GM21526 (cell line): ENCODE results near the gene AKAP6.

Experiments
- ATAC-seq: cut with Tn5 transposase; IDR thresholded peaks from one replicate; pipeline ENCODE4 v1.9.1; 2021; ENCODE audit warnings: moderate library complexity; ENCODE audit not compliant: unreplicated experiment, low FRiP score

Gene AKAP6

GRCh38 chr14:32607399-32607798, 278.3 kb downstream of the AKAP6 start:
- no peak for ATAC-seq

GRCh38 chr14:32608857-32609256, 279.8 kb downstream of the AKAP6 start:
- no peak for ATAC-seq

GRCh38 chr14:32609388-32609787, 280.3 kb downstream of the AKAP6 start:
- no peak for ATAC-seq

DNA sequence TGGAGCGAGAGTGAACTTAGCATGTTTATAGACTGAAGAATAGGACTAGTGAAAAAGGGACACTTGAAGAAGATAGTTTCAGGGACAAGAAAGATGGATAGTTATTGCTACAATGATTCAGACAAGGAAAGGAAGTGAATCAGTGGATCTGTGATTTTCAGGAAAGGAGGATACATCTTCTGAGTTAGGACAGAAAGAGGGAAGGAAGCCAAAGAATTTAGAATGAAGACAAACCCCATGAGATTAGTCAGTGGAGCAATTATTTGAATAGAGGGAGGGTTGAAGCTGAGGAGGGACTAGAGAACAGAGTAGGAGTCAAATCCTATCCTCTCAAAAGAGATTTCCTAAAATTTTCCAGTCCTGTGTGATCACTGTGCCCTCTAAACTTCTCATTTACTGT, 282.7 kb downstream of the AKAP6 start:
- no peak for ATAC-seq

- no peak for ATAC-seq
These were observed 289.9 kb downstream of the AKAP6 start for GRCh38 chr14:32618991-32619390.

- no peak for ATAC-seq
These were observed 291.2 kb downstream of the AKAP6 start for GRCh38 chr14:32620303-32620702.

- ATAC-seq, result no peak
These were observed 291.6 kb downstream of the AKAP6 start for GRCh38 chr14:32620724-32621123.

DNA sequence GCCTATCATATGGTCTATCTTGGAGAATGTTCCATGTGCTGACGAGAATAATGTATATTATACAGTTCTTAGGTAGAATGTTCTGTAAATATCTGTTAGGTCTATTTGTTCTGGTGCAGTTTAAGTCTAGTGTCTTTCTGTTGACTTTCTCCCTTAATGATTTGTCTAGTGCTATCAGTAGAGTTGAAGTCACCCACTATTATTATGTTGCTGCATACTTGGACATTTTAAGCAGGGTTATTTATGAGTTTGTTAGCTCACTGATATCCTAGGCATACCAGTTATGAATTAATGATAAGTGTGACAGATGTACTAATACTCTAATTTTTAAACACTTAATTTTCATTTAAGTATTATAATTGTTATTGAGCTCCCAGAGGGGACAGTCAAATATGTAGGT, 292.5 kb downstream of the AKAP6 start:
- no peak for ATAC-seq

DNA sequence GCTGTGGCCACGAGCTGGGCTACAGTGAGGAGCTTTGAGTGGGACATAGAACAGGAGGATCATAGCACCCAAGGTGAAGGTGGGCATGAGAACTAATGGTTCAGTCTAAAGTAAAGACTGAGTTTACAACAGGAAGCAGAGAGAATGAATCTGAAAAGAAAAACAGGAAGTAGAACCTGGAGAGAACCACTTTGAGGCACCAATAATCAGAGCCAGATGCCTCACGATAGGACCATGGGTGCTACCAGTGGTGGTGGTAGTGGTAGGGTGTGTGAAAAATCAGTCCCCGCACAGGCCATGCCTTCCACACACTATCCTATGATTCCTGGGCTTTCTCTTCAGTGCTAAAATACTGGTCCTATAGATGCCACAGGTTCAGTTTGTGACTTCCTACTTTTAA, 293.6 kb downstream of the AKAP6 start:
- peak; percentile 70 for ATAC-seq

GRCh38 chr14:32623300-32624093, 294.4 kb downstream of the AKAP6 start:
- ATAC-seq, result no peak

DNA sequence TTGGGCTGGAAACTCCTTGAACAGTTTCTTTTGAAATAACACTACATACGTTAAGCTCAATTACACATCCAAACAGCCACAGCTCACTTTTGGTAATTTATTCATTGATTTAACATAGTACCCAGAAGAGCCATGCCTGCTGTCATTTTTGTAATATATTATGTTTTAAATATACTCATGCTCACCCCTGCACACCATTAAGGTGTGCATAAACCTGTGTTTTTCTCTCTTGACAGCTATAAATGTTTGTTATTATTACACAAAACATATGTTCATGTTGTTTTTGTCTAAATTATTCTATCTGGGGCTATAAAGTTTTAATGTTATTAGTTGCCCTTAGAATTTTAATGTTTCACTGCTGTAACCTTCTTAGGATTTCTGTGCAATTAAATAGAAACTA, 296.1 kb downstream of the AKAP6 start:
- no peak for ATAC-seq

DNA sequence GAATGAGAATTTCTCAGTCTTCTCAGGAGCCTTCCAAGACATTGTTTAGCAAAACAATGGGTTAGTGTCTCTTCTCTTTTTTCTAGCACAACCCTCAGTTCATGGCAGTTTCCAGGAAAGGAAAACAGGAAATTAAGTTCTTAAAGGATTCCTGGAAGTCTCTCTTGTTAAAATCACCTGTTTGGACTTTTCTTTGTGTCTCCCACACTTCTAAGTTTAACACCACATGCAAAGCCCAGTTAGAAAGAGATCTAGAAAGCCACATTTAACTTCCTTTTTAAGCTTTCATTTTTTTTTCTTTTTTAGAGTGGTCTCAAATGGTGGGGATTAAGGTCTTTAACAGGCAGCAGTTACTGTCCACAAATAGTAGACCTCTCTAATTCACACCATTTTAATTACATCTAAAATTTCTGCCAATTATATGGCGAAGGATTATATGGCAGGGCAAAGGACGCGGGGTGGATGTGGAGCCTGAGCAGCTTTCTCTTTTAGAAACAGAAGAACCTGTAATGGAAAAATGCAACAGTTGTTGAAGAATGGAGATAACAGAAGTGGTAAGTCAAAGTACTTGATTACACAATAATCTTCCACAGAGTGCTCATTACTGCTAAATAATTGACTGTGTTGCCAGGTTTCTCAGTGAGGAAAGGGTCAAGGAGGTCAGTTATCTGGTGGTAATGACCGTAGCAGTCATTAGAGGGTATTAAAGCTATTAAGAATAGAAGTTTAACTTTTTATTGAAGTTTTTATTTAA, 298.6 kb downstream of the AKAP6 start:
- ATAC-seq, result no peak

DNA sequence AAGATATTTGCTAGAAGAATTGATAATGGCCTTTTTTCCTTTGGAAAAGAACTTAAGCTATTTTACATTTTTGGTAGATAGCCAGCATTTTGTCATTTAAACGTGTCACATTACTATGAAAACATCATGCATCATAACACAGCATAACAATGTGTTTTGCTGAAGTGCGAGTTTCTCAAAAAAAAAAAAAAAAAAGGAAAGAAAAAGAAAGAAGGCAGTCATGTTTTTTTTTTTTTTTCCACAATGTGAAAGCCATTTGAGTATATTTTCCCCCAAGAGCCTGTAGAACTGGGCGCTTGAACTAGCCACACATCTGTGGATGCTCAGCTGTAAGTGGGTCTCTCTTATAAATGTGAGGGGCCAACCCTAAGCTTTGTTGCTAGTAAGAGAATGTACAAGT, 300.1 kb downstream of the AKAP6 start:
- ATAC-seq, result no peak

- ATAC-seq, result no peak
These were observed 301.6 kb downstream of the AKAP6 start for GRCh38 chr14:32630701-32631100.

DNA sequence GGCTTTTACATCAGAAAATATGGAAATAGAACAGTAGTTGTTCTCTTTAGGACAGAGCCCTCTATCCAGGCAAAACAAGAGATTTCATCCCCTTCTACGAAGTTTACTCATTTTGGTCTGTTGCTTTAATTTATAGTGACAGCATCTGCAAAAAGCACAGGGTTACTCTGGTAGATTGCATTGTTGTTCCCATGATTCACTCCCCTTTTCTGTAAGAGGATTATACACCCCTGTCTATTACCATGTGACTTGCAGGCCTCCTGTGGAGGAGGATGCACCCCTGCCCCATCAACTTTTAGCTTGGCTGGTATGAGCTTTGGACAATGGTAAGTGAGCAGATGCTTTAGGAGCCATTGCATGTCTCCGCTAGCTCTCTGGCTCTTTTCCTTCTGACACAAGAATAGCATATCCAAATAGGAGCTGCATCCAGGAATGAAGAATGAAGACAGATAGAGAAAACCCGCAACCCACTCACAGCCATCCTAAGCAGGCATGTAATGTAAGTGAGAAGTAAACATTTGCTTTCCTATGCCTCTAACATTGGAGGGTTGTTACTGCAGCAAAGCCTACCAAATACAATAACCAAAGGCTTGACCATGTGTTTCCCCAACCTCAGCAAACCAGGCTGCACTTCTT, 304.2 kb downstream of the AKAP6 start:
- no peak for ATAC-seq

GRCh38 chr14:32633930-32634329, 304.8 kb downstream of the AKAP6 start:
- no peak for ATAC-seq

GRCh38 chr14:32635061-32635719, 306.1 kb downstream of the AKAP6 start:
- ATAC-seq, result no peak

- ATAC-seq, result no peak
These were observed 308.5 kb downstream of the AKAP6 start for GRCh38 chr14:32637582-32637981.

GRCh38 chr14:32639208-32639607, 310.1 kb downstream of the AKAP6 start:
- no peak for ATAC-seq

- ATAC-seq, result no peak
These were observed 316.5 kb downstream of the AKAP6 start for GRCh38 chr14:32645551-32645950.

DNA sequence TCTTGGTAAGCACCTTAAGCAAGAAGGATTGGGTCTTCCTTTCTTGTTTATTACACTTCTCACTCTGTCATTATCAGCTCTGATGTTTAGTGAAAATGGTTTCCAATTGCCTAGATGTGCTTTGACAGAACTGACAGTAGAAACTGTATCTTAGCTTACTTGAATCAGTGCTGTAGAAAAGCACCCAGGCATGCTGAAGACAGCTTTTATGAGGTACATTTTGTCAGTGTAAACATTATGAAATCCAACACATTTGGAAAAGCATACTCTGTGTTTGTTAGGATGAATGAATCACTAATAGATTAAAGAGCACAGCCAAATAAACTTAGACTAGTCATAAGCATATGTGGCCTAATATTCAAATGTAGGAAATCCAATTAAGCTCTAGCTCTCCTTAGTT, 319.3 kb downstream of the AKAP6 start:
- no peak for ATAC-seq
